SK-N-SH treated with all-trans-retinoic acid at 6 μM for 48 hours (cell line): ENCODE data around the gene BNC2.

Source experiments
- ARNTL ChIP-seq: fragments of 450-650 bp; formaldehyde crosslinking; IDR thresholded peaks from 2 replicates; pipeline ENCODE4 v1.5.0; 2020; ENCODE audit warnings: low read depth, mild to moderate bottlenecking, moderate library complexity, borderline replicate concordance
- BACH2 ChIP-seq: fragments of 250-450 bp; sonication (Bioruptor Pico); IDR thresholded peaks from 2 replicates; pipeline ENCODE4 v1.9.0; 2021; ENCODE audit warnings: mild to moderate bottlenecking, borderline replicate concordance
- GLIS3 ChIP-seq: fragments of 250-450 bp; sonication (Bioruptor Pico); IDR thresholded peaks from 2 replicates; pipeline ENCODE4 v1.5.0; 2020; ENCODE audit warnings: mild to moderate bottlenecking, moderate library complexity
- OSR1 ChIP-seq: fragments of 250-450 bp; sonication (Bioruptor Pico); IDR thresholded peaks from 2 replicates; pipeline ENCODE4 v1.8.0; 2022; ENCODE audit warnings: moderate library complexity, mild to moderate bottlenecking, inconsistent platforms
- PATZ1 ChIP-seq: fragments of 250-450 bp; sonication (Bioruptor Pico); IDR thresholded peaks from 2 replicates; pipeline ENCODE4 v1.8.0; 2020; ENCODE audit warnings: mild to moderate bottlenecking, moderate library complexity, borderline replicate concordance
- PPARA ChIP-seq: fragments of 250-450 bp; sonication (Bioruptor Pico); IDR thresholded peaks from 2 replicates; pipeline ENCODE4 v1.5.0; 2020; ENCODE audit warnings: mild to moderate bottlenecking, borderline replicate concordance
- RARB ChIP-seq: fragments of 250-450 bp; sonication (Bioruptor Pico); IDR thresholded peaks from 2 replicates; pipeline ENCODE4 v1.8.0; 2021; ENCODE audit warnings: mild to moderate bottlenecking, moderate library complexity
- SNAI2 ChIP-seq: fragments of 250-450 bp; sonication (Bioruptor Pico); IDR thresholded peaks from 2 replicates; pipeline ENCODE4 v1.5.0; 2020; ENCODE audit warnings: mild to moderate bottlenecking, moderate library complexity
- ZFP3 ChIP-seq: fragments of 250-450 bp; sonication (Bioruptor Pico); IDR thresholded peaks from 2 replicates; pipeline ENCODE4 v1.5.0; 2020; ENCODE audit warnings: mild to moderate bottlenecking, moderate library complexity
- ZNF70 ChIP-seq: fragments of 450-650 bp; formaldehyde crosslinking; IDR thresholded peaks from 2 replicates; pipeline ENCODE4 v1.5.0; 2020; ENCODE audit warnings: mild to moderate bottlenecking, moderate library complexity
- ZNF8 ChIP-seq: fragments of 450-650 bp; formaldehyde crosslinking; IDR thresholded peaks from 2 replicates; pipeline ENCODE4 v1.5.0; 2020; ENCODE audit warnings: mild to moderate bottlenecking, moderate library complexity
- TF ChIP-seq, protein P1 (sequence below): fragments of 250-450 bp; sonication (Bioruptor Pico); IDR thresholded peaks from 2 replicates; pipeline ENCODE4 v1.5.0; 2020; ENCODE audit warnings: mild to moderate bottlenecking, moderate library complexity
- TF ChIP-seq, protein P2 (sequence below): fragments of 250-450 bp; sonication (Bioruptor Pico); IDR thresholded peaks from 2 replicates; pipeline ENCODE4 v1.8.0; 2021; ENCODE audit warnings: low read depth, mild to moderate bottlenecking, moderate library complexity, borderline replicate concordance

DNA sequence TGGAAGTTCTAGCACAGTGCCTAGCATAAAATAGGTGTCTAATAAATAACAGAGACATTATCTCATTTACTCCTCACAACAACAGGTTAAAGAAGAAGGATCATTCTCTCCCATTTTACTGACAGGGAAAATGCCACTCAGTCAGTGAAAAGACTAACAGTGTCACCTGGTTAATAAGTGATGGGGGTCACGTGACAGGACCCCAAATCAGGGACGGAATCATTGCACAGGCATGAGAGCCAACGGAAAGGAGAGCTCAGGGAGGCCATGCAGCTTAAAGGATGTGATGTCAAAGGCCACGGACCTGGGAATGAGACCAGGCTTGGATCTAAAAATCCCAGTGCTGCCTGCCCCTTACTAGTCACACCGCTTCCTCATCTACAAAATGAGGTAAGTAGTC is 101.2 kb downstream of the BNC2 start:
- TF ChIP-seq RARB (CRISPR knock-in tag), result no peak
- TF ChIP-seq ZNF8, result no peak
- TF ChIP-seq PPARA, result no peak
- no peak for TF ChIP-seq ZFP3
- TF ChIP-seq OSR1 (CRISPR knock-in tag), result no peak
- no peak for TF ChIP-seq PATZ1 (CRISPR knock-in tag)
- TF ChIP-seq BACH2 (CRISPR knock-in tag), result no peak
- no peak for TF ChIP-seq ARNTL
- TF ChIP-seq, protein P1, sequence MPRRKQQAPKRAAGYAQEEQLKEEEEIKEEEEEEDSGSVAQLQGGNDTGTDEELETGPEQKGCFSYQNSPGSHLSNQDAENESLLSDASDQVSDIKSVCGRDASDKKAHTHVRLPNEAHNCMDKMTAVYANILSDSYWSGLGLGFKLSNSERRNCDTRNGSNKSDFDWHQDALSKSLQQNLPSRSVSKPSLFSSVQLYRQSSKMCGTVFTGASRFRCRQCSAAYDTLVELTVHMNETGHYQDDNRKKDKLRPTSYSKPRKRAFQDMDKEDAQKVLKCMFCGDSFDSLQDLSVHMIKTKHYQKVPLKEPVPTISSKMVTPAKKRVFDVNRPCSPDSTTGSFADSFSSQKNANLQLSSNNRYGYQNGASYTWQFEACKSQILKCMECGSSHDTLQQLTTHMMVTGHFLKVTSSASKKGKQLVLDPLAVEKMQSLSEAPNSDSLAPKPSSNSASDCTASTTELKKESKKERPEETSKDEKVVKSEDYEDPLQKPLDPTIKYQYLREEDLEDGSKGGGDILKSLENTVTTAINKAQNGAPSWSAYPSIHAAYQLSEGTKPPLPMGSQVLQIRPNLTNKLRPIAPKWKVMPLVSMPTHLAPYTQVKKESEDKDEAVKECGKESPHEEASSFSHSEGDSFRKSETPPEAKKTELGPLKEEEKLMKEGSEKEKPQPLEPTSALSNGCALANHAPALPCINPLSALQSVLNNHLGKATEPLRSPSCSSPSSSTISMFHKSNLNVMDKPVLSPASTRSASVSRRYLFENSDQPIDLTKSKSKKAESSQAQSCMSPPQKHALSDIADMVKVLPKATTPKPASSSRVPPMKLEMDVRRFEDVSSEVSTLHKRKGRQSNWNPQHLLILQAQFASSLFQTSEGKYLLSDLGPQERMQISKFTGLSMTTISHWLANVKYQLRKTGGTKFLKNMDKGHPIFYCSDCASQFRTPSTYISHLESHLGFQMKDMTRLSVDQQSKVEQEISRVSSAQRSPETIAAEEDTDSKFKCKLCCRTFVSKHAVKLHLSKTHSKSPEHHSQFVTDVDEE (CRISPR knock-in tag), result no peak
- no peak for TF ChIP-seq ZNF70 (CRISPR knock-in tag)
- TF ChIP-seq GLIS3 (CRISPR knock-in tag), result no peak
- no peak for TF ChIP-seq SNAI2 (CRISPR knock-in tag)
- TF ChIP-seq, protein P2, sequence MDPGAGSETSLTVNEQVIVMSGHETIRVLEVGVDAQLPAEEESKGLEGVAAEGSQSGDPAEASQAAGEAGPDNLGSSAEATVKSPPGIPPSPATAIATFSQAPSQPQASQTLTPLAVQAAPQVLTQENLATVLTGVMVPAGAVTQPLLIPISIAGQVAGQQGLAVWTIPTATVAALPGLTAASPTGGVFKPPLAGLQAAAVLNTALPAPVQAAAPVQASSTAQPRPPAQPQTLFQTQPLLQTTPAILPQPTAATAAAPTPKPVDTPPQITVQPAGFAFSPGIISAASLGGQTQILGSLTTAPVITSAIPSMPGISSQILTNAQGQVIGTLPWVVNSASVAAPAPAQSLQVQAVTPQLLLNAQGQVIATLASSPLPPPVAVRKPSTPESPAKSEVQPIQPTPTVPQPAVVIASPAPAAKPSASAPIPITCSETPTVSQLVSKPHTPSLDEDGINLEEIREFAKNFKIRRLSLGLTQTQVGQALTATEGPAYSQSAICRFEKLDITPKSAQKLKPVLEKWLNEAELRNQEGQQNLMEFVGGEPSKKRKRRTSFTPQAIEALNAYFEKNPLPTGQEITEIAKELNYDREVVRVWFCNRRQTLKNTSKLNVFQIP (CRISPR knock-in tag), result no peak
